GM20000 (cell line): Measurements from ENCODE around the gene PLTP.
"Not testable (repeated sequence)": the region's sequence is repeated elsewhere in the genome, so short reads cannot be mapped to it uniquely, and the experiment has no call there.

ENCODE experiments used
- DNase-seq: peaks from one replicate; pipeline ENCODE4 v3.0.0; 2012; ENCODE audit warnings: low spot score
- CTCF ChIP-seq: IDR thresholded peaks from 2 replicates; pipeline ENCODE4 v1.5.1; 2012; ENCODE audit warnings: mild to moderate bottlenecking, control low read depth; ENCODE audit errors: extremely low read depth, missing control alignments

Gene PLTP

GRCh38 chr20:45911486-45912343, at the start of gene PLTP:
Gene PLTP, minus strand, starts transcription at chr20:45912155. Its CDS starts 703 bp downstream, at chr20:45911452.
- no peak for TF ChIP-seq CTCF
- peak; percentile 38 for DNase-seq

GRCh38 chr20:45959956-45960630, 48.1 kb upstream of the PLTP start:
- no peak for DNase-seq
- no peak for TF ChIP-seq CTCF

- no peak for TF ChIP-seq CTCF
- DNase-seq, result no peak
These were observed 47.2 kb upstream of the PLTP start for GRCh38 chr20:45959126-45959525.

GRCh38 chr20:45958593-45958992, 46.6 kb upstream of the PLTP start:
- TF ChIP-seq CTCF, result no peak
- no peak for DNase-seq

- no peak for TF ChIP-seq CTCF
- DNase-seq, result no peak
These were observed 45.3 kb upstream of the PLTP start for GRCh38 chr20:45957021-45957941.

- not testable (repeated sequence) for DNase-seq
These were observed 44.4 kb upstream of the PLTP start for GRCh38 chr20:45956326-45956725.

GRCh38 chr20:45953672-45954071, 41.7 kb upstream of the PLTP start:
- no peak for DNase-seq
- no peak for TF ChIP-seq CTCF
